Measurements from ENCODE around the gene TMEM232. TPM values are rescaled to one million over a fixed set of nuclear protein-coding genes. Genes with fewer than 3 reads are reported as not detected.

TMEM232 gene
- total and polyA plus RNA-seq, 2 of the 4 experiments (the other 2 are of a cell fraction): 0.17 to 0.36 TPM

GRCh38 chr5:110441035-110441434 is 285.4 kb downstream of the TMEM232 start:
- no peak overlapping the region for H3K4ac ChIP-seq (ENCODE audit: low read depth, low read length)
- H3K4me2 ChIP-seq (ENCODE audit: low read depth, low read length): no peak overlapping the region
- no peak overlapping the region for H3K27ac ChIP-seq (ENCODE audit: insufficient read depth, low read length)
- ChIA-PET POLR2A (ENCODE audit: unreplicated experiment) (no interaction called here), CTCF (interaction anchor here (0.6 kb wide), 1 partner anchor 11 kb away, joined by 3 read pairs; no protein-coding TSS in a partner anchor)
- no peak overlapping the region for H4K91ac ChIP-seq (ENCODE audit: insufficient read depth, low read depth, low read length)
- dilution Hi-C loops (cut with HindIII; ENCODE audit: low sequenced_read_pairs, unreplicated experiment) (no loop called here), in situ Hi-C loops (cut with MboI; ENCODE audit: low sequenced_read_pairs) (no loop called here), intact Hi-C loops (cut with micrococcal nuclease) (loop anchor here (1.0 to 10.0 kb wide), 2 partner anchors 184 to 274 kb away; no protein-coding TSS in a partner anchor)
- no peak overlapping the region for H2BK20ac ChIP-seq (ENCODE audit: low read depth, low read length)
- H3K9ac ChIP-seq (ENCODE audit: low read depth, low read length): no peak overlapping the region
- no peak overlapping the region for H2BK120ac ChIP-seq (ENCODE audit: low read depth, low read length)
- no peak overlapping the region for H2BK5ac ChIP-seq (ENCODE audit: low read depth, low read length, poor library complexity, severe bottlenecking)
- DNase-seq (peak; percentile 31), ATAC-seq (ENCODE audit: low read depth) (peak; percentile 66)
- no peak overlapping the region for H2AK9ac ChIP-seq (replicated peaks; ENCODE audit: low read depth, low read length, poor library complexity)
- H3K14ac ChIP-seq (replicated peaks; ENCODE audit: low read depth, low read length): no peak overlapping the region
- H3K56ac ChIP-seq (ENCODE audit: extremely low read depth, insufficient read depth, low read length): no peak overlapping the region
- no peaks in the 10 kb centered on the region for H3K36me3 ChIP-seq (ENCODE audit: control insufficient read depth, insufficient read depth, low read length)
- TF ChIP-seq SMC3 (IDR thresholded peaks at IDR 0.05; ENCODE audit: low read depth, low read length) (0 out of 2 replicates have a peak, but pooled peaks have one; percentile 27), RAD21 (IDR thresholded peaks at IDR 0.05; ENCODE audit: low read length) (peak; percentile 60), ELK1 (IDR thresholded peaks at IDR 0.05; ENCODE audit: borderline replicate concordance, low read depth, low read length) (no peak), FOS (IDR thresholded peaks at IDR 0.05; ENCODE audit: low read depth, low read length) (no peak), USF2 (IDR thresholded peaks at IDR 0.05; ENCODE audit: low read depth, low read length) (no peak), CTCF (conservative IDR thresholded peaks at IDR 0.05; ENCODE audit: low read depth, low read length) (peak; percentile 45)
- H4K5ac ChIP-seq (ENCODE audit: low read depth, low read length): no peak overlapping the region
- no peaks in the 10 kb centered on the region for H3K79me1 ChIP-seq (ENCODE audit: low read depth in 1 of 2, low read length in 2 of 2)
- H3K9me3 ChIP-seq (ENCODE audit: control insufficient read depth, insufficient read depth, low read length): no peaks in the 10 kb centered on the region; the same call in 1 of the 2 replicates
- no peak overlapping the region for H3K23ac ChIP-seq (ENCODE audit: low read depth, low read length)
- no peak overlapping the region for H2BK15ac ChIP-seq (ENCODE audit: low read depth, low read length)
- no peak overlapping the region for H2AFZ ChIP-seq (replicated peaks; ENCODE audit: low read length, poor library complexity)
- no TSS peak for BruUV-seq (replicated peaks)
- no peaks in the 10 kb centered on the region for H4K20me1 ChIP-seq (ENCODE audit: insufficient read depth, low read length)
- no peak overlapping the region for H4K8ac ChIP-seq (ENCODE audit: low read depth in 2 of 2, low read length in 2 of 2)
- 20% methylated on average over 1 of the region's 2 CpGs; no CpG with 5 or more reads in 1 of the 2 experiments for WGBS, 2 experiments (ENCODE audit: extremely low coverage in 2 of 2, insufficient read length in 1 of 2)
- no peaks in the 10 kb centered on the region for H3K27me3 ChIP-seq (ENCODE audit: control insufficient read depth, insufficient read depth, low read length)
- H3K18ac ChIP-seq (ENCODE audit: low read depth, low read length): no peak overlapping the region
- H3K4me1 ChIP-seq (ENCODE audit: control insufficient read depth, insufficient read depth, low read length): no peaks in the 10 kb centered on the region
- H2AK5ac ChIP-seq (ENCODE audit: low read depth, low read length): no peak overlapping the region
- no peaks in the 10 kb centered on the region for H3K9me1 ChIP-seq (ENCODE audit: insufficient read depth, low read length)
- H3K4me3 ChIP-seq (ENCODE audit: insufficient read depth, low read depth, low read length): no peak overlapping the region
